Body of pancreas (tissue), 4 donors: ENCODE results near the gene CLEC18B.
"Not testable (repeated sequence)": the region's sequence is repeated elsewhere in the genome, so short reads cannot be mapped to it uniquely, and the experiment has no call there.

Experiments
- POLR2A ChIP-seq, 3 donors: fragments of 450-650 bp; IDR thresholded peaks; one replicate each; pipeline ENCODE4 v1.6.1; 2016; ENCODE audit warnings: antibody characterized with exemption in 3 of 3, mild to moderate bottlenecking in 2 of 3
- TF ChIP-seq, protein P1 (sequence below), 7 experiments: fragments of 450-650 bp in 4 of 7; fragments of 200-600 bp in 3 of 7; sonication (generic) in 3 of 7; IDR thresholded peaks; one replicate each; pipeline ENCODE4 v1.5.1; 2016 to 2019; ENCODE audit warnings: antibody characterized with exemption in 7 of 7

DNA sequence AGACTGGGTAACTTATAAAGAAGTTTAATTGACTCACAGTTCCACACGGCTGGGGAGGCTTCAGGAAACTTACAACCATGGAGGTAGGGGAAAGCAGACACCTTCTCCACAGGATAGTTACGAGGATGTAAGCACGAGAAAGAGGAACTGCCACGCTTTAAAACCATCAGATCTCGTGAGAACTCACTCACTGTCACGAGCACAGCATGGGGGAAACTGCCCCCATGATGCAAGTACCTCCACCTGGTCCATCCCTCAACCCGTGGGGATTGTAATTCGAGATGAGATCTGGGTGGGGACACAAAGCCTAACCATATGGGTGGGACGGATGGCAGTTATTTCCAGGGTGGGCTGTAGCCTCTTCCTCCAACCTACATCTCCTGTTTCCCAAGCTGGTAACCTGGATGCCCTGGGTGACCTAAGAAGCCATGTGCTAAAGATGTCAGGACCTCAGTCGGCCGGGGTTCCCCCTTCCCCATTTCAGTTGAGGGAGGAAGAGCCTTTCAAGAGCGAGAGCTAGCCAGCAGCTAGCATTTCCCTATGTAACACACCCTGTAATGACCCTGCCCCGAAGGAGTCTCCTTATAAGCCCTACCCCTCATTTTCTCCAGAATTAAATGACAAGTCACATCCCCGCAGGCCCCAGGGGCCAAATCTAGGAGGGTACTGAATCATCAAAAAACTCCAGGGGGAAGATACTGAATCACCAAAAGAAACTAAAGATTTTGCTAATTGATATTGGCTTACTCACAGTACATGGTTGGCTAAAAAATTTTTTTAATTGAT, 16.9 kb downstream of the CLEC18B start:
- TF ChIP-seq, protein P1, sequence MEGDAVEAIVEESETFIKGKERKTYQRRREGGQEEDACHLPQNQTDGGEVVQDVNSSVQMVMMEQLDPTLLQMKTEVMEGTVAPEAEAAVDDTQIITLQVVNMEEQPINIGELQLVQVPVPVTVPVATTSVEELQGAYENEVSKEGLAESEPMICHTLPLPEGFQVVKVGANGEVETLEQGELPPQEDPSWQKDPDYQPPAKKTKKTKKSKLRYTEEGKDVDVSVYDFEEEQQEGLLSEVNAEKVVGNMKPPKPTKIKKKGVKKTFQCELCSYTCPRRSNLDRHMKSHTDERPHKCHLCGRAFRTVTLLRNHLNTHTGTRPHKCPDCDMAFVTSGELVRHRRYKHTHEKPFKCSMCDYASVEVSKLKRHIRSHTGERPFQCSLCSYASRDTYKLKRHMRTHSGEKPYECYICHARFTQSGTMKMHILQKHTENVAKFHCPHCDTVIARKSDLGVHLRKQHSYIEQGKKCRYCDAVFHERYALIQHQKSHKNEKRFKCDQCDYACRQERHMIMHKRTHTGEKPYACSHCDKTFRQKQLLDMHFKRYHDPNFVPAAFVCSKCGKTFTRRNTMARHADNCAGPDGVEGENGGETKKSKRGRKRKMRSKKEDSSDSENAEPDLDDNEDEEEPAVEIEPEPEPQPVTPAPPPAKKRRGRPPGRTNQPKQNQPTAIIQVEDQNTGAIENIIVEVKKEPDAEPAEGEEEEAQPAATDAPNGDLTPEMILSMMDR (IDR thresholded peaks at IDR 0.05): not testable (repeated sequence)
- TF ChIP-seq POLR2A (IDR thresholded peaks at IDR 0.05): not testable (repeated sequence)
